HCT116 (cell line): ENCODE data around the gene SAG. TPM values are rescaled to one million over a fixed set of nuclear protein-coding genes. Genes with fewer than 3 reads are reported as not detected.

Source experiments
- ATAC-seq: fragments of 200-7000 bp; cut with Tn5 transposase; 2 replicates; pipeline ENCODE4 v1.9.1; 2020; ENCODE audit warnings: mild to moderate bottlenecking, moderate library complexity
- BruUV-seq: library from RNA; stranded (reverse); fragments of 400-500 nt; replicated peaks from 2 replicates; lab custom pipeline; 2021; lab: Mats Ljungman, UMichigan
- CTCF ChIA-PET: fragments of 300-600 bp; sonication (Branson Sonifier 250); formaldehyde crosslinking; loops from one replicate; lab custom pipeline; 2021; ENCODE audit warnings: antibody characterized with exemption; lab: Charles Lee
- POLR2A ChIA-PET: fragments of 300-600, 350-600 bp; sonication (Branson Sonifier 250); formaldehyde crosslinking; loops from one replicate; lab custom pipeline; 2021; ENCODE audit warnings: antibody characterized with exemption; lab: Charles Lee
- RAD21 ChIA-PET, 2 experiments: fragments of 300-600 bp; sonication (Branson Sonifier 250); formaldehyde crosslinking; loops; one replicate each; lab custom pipeline; 2023; ENCODE audit warnings: low total read pairs in 2 of 2; ENCODE audit not compliant: uncharacterized antibody in 2 of 2, unreplicated experiment in 2 of 2, low non-redundant PET in 1 of 2; lab: Charles Lee
- DNase-seq: peaks from one replicate; pipeline ENCODE4 v3.0.0-alpha.2; 2010; ENCODE audit warnings: low read depth, low spot score
- H2AFZ ChIP-seq: fragments of 200-600 bp; shearing (Covaris generic), sonication (generic); 2 replicates; pipeline ENCODE4 v1.6.1; 2017; ENCODE audit warnings: low read depth, mixed run types, mixed read lengths, antibody characterized with exemption, low read length; ENCODE audit not compliant: poor library complexity, severe bottlenecking
- H3K27ac ChIP-seq: 2 replicates; pipeline ENCODE4 v1.5.1; 2012; ENCODE audit warnings: low read depth, low read length
- H3K27me3 ChIP-seq: fragments of 200-600 bp; sonication (generic); 2 replicates; pipeline ENCODE4 v1.6.1; 2016; ENCODE audit warnings: mixed run types, low read length, mixed read lengths; ENCODE audit not compliant: insufficient read depth
- H3K36me3 ChIP-seq, 2 experiments: fragments of 200-500 bp in 1 of 2; fragments of 200-600 bp in 1 of 2; sonication (Bioruptor generic) in 1 of 2; sonication (generic) in 1 of 2; 2 replicates each; pipeline versions ENCODE4 v1.5.1 to v1.6.1; 2014 to 2016; ENCODE audit warnings: low read length in 2 of 2, inconsistent platforms in 1 of 2, mixed read lengths in 1 of 2, mixed run types in 1 of 2; ENCODE audit not compliant: insufficient read depth in 2 of 2, control insufficient read depth in 1 of 2
- H3K4me1 ChIP-seq, 2 experiments: fragments of 200-600 bp in 1 of 2; sonication (generic) in 1 of 2; 2 replicates each; pipeline versions ENCODE4 v1.5.1 to v1.6.1; 2012 to 2017; ENCODE audit warnings: low read length in 2 of 2, inconsistent platforms in 1 of 2, mild to moderate bottlenecking in 1 of 2, mixed read lengths in 1 of 2, mixed run types in 1 of 2, moderate library complexity in 1 of 2; ENCODE audit not compliant: insufficient read depth in 2 of 2, control insufficient read depth in 1 of 2
- H3K4me2 ChIP-seq: fragments of 200-600 bp; sonication (generic); 2 replicates; pipeline ENCODE4 v1.6.1; 2017; ENCODE audit warnings: mixed run types, low read length, mixed read lengths
- H3K4me3 ChIP-seq, 2 experiments: fragments of 200-600 bp in 1 of 2; sonication (generic) in 1 of 2; replicated peaks in 1 of 2; 2 replicates each; pipeline ENCODE4 v1.5.1; 2011 to 2016; ENCODE audit warnings: low read length in 2 of 2, control low read depth in 1 of 2, low read depth in 1 of 2, mild to moderate bottlenecking in 1 of 2, mixed read lengths in 1 of 2, mixed run types in 1 of 2
- H3K79me2 ChIP-seq: fragments of 200-600 bp; sonication (generic); 2 replicates; pipeline ENCODE4 v1.6.1; 2017; ENCODE audit warnings: mild to moderate bottlenecking, mixed run types, low read length, moderate library complexity, mixed read lengths; ENCODE audit not compliant: insufficient read depth
- H3K9ac ChIP-seq: fragments of 200-600 bp; sonication (generic); 2 replicates; pipeline ENCODE4 v1.6.1; 2016; ENCODE audit warnings: low read length, mixed read lengths
- H3K9me2 ChIP-seq: fragments of 200-600 bp; sonication (generic), shearing (Covaris generic); 2 replicates; pipeline ENCODE4 v1.6.1; 2017; ENCODE audit warnings: mixed run types, mild to moderate bottlenecking, moderate library complexity; ENCODE audit not compliant: insufficient read depth
- H3K9me3 ChIP-seq, 2 experiments: fragments of 200-500 bp in 1 of 2; fragments of 200-600 bp in 1 of 2; sonication (Bioruptor generic) in 1 of 2; sonication (generic) in 1 of 2; 2 replicates each; pipeline ENCODE4 v1.6.1; 2014 to 2017; ENCODE audit warnings: low read length in 2 of 2, mixed read lengths in 2 of 2, inconsistent platforms in 1 of 2, low read depth in 1 of 2, mild to moderate bottlenecking in 1 of 2, mixed run types in 1 of 2, moderate library complexity in 1 of 2; ENCODE audit not compliant: control insufficient read depth in 1 of 2, insufficient read depth in 1 of 2
- H4K20me1 ChIP-seq: fragments of 200-600 bp; sonication (generic), shearing (Covaris generic); 2 replicates; pipeline ENCODE4 v1.6.1; 2017; ENCODE audit warnings: mixed run types, mild to moderate bottlenecking, moderate library complexity; ENCODE audit not compliant: insufficient read depth
- CBX3 ChIP-seq: IDR thresholded peaks from 2 replicates; pipeline ENCODE4 v1.6.1; 2012; ENCODE audit warnings: low read depth
- CEBPB ChIP-seq: IDR thresholded peaks from 2 replicates; pipeline ENCODE4 v1.6.1; 2012; ENCODE audit warnings: low read depth
- EGR1 ChIP-seq: IDR thresholded peaks from 2 replicates; pipeline ENCODE4 v1.6.1; 2012; ENCODE audit warnings: low read depth
- ELF1 ChIP-seq: IDR thresholded peaks from 2 replicates; pipeline ENCODE4 v1.6.1; 2012; ENCODE audit warnings: low read depth, borderline replicate concordance
- EZH2 ChIP-seq: fragments of 200-600 bp; sonication (generic); IDR thresholded peaks from 2 replicates; pipeline ENCODE4 v1.6.1; 2017; ENCODE audit warnings: antibody characterized with exemption, mixed run types
- FOSL1 ChIP-seq: IDR thresholded peaks from 2 replicates; pipeline ENCODE4 v1.6.1; 2012; ENCODE audit warnings: low read depth
- POLR2A ChIP-seq: IDR thresholded peaks from 2 replicates; pipeline ENCODE4 v1.7.0; 2011; ENCODE audit warnings: borderline replicate concordance; ENCODE audit not compliant: insufficient read depth, insufficient read length; ENCODE audit errors: extremely low read depth
- POLR2AphosphoS5 ChIP-seq: IDR thresholded peaks from 2 replicates; pipeline ENCODE4 v1.6.1; 2011; ENCODE audit warnings: mild to moderate bottlenecking, low read depth, low read length, moderate library complexity
- SIN3A ChIP-seq: IDR thresholded peaks from 2 replicates; pipeline ENCODE4 v1.6.1; 2012; ENCODE audit warnings: low read depth
- SP1 ChIP-seq: IDR thresholded peaks from 2 replicates; pipeline ENCODE4 v1.6.1; 2012; ENCODE audit warnings: low read depth
- SRF ChIP-seq: IDR thresholded peaks from 2 replicates; pipeline ENCODE4 v1.6.1; 2012; ENCODE audit warnings: low read depth
- TCF7L2 ChIP-seq: IDR thresholded peaks from 2 replicates; pipeline ENCODE4 v1.7.0; 2011; ENCODE audit warnings: borderline replicate concordance, inconsistent platforms; ENCODE audit not compliant: insufficient read depth, insufficient read length; ENCODE audit errors: extremely low read depth
- intact Hi-C: fragments of 100-400 bp; cut with micrococcal nuclease; formaldehyde crosslinking; loops from 2 replicates; pipeline ENCODE4 v1.10.0; 2022
- total RNA-seq: library from RNA; stranded (reverse); gene quantifications from one replicate; pipeline ENCODE4 v1.2.1, GENCODE V29; 2021; ENCODE audit not compliant: unreplicated experiment
- TF ChIP-seq, protein P1 (sequence below), 3 experiments: fragments of 200-600 bp in 1 of 3; sonication (generic) in 1 of 3; IDR thresholded peaks in 2 of 3; conservative IDR thresholded peaks in 1 of 3; 2 replicates each; pipeline ENCODE4 v1.5.1; 2012 to 2017; ENCODE audit warnings: low read depth in 2 of 3, low read length in 2 of 3, antibody characterized with exemption in 1 of 3, borderline replicate concordance in 1 of 3, control low read depth in 1 of 3, mild to moderate bottlenecking in 1 of 3, mixed read lengths in 1 of 3, mixed run types in 1 of 3, moderate library complexity in 1 of 3; ENCODE audit not compliant: insufficient read depth in 1 of 3
- TF ChIP-seq, protein P2 (sequence below): IDR thresholded peaks from 2 replicates; pipeline ENCODE4 v1.6.1; 2012
- TF ChIP-seq, protein P3 (sequence below): IDR thresholded peaks from 2 replicates; pipeline ENCODE4 v1.6.1; 2011; ENCODE audit warnings: mild to moderate bottlenecking, low read length, moderate library complexity; ENCODE audit not compliant: insufficient replicate concordance; ENCODE audit errors: extremely low read depth
- TF ChIP-seq, protein P4 (sequence below): IDR thresholded peaks from 2 replicates; pipeline ENCODE4 v1.6.1; 2012

SAG gene
- total RNA-seq, 1 experiment from 2014 or later = not detected

DNA sequence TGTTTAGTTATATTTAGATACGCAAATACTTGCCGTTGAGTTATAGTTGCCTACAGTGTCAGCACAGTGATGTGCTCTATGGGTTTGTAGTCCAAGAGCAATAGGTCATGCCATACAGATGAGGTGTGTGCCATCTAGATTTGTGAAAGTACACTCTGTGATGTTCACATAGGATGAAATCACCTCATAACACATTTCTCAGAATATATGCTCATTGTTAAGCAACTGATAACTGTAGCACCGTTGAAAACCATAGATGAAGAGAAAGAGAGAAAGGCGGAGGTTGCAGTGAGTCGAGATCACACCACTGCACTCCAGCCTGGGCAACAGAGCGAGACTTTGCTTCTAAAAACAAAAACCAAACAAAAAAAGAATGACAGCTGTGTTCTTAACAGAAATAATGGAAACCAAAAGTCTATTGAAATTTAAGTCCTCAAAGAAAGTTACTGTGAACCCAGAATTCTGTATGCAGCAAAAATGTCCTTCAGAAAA lies 56.2 kb downstream of the SAG start:
- ATAC-seq = no peak
- H2AFZ ChIP-seq = no peak overlapping the region
- no peak for DNase-seq
- H3K4me3 ChIP-seq = no peak overlapping the region
- peaks cover 79% of the 10 kb centered on the region for H3K79me2 ChIP-seq
- no peaks in the 10 kb centered on the region for H3K9me3 ChIP-seq
- H3K9me2 ChIP-seq = no peaks in the 10 kb centered on the region
- no peak overlapping the region for H3K9ac ChIP-seq
- intact Hi-C loops = no loop called here
- no peaks in the 10 kb centered on the region for H4K20me1 ChIP-seq
- ChIA-PET RAD21 (no interaction called here), POLR2A (no interaction called here), CTCF (interaction anchor here (1.9 kb wide), 1 partner anchor 10 kb away, joined by 6 read pairs; no protein-coding TSS in a partner anchor)
- H3K36me3 ChIP-seq = 0 out of 4 replicates have a peak, but pooled peaks cover 0 to 4% of the 10 kb centered on the region in 2 experiments
- H3K27ac ChIP-seq = no peak overlapping the region
- no TSS peak for BruUV-seq
- no peaks in the 10 kb centered on the region for H3K4me1 ChIP-seq
- no peak overlapping the region for H3K4me2 ChIP-seq
- TF ChIP-seq CBX3 = no peak
- TF ChIP-seq EZH2 = no peak
- TF ChIP-seq EGR1 = no peak
- no peak for TF ChIP-seq POLR2A
- H3K27me3 ChIP-seq = no peaks in the 10 kb centered on the region

DNA sequence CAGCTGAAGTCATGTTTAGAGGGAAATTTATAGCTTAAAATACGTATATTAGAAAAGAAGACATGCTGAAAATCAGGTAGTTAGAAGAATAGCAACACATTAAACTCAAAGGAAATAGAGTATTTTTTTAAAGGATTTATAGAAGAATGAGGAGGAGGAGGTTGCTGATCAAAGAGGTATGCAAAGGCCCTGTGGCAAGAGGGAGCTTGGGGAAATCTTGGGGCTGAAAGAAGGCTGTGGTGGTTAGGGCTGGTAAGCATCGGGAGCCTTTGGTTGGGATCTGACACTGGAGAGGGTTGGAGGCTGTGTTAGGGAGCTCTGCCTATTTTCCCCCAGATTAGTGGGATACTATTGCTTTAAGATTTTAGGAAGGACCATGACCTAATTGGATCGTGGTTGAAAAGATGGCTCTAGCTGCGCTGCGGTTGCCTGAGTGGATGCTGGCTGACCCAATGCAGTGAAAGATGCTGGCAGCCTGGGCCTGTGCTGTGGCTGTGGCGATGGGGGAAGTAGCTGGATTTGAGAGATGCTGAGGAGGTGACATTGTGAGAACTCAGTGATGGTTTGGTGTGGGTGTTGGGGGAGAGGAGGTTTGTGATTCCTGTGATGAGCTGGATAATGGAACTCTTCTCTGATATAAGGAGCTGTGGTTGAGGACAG lies 58.4 kb downstream of the SAG start:
- Histone ChIP-seq H3K4me2 (no peak overlapping the region), H3K4me3 (no peak overlapping the region), H3K9me2 (no peaks in the 10 kb centered on the region), H3K9me3 (no peaks in the 10 kb centered on the region), H3K27ac (no peak overlapping the region), H3K9ac (no peak overlapping the region), H4K20me1 (no peaks in the 10 kb centered on the region), H3K79me2 (peaks cover 78% of the 10 kb centered on the region), H3K36me3 (0 out of 4 replicates have a peak, but pooled peaks cover 0 to 4% of the 10 kb centered on the region in 2 experiments), H2AFZ (no peak overlapping the region), H3K4me1 (no peaks in the 10 kb centered on the region), H3K27me3 (no peaks in the 10 kb centered on the region)
- DNase-seq = no peak
- intact Hi-C loops = no loop called here
- POLR2A ChIA-PET = no interaction called here
- TF ChIP-seq, protein P1, sequence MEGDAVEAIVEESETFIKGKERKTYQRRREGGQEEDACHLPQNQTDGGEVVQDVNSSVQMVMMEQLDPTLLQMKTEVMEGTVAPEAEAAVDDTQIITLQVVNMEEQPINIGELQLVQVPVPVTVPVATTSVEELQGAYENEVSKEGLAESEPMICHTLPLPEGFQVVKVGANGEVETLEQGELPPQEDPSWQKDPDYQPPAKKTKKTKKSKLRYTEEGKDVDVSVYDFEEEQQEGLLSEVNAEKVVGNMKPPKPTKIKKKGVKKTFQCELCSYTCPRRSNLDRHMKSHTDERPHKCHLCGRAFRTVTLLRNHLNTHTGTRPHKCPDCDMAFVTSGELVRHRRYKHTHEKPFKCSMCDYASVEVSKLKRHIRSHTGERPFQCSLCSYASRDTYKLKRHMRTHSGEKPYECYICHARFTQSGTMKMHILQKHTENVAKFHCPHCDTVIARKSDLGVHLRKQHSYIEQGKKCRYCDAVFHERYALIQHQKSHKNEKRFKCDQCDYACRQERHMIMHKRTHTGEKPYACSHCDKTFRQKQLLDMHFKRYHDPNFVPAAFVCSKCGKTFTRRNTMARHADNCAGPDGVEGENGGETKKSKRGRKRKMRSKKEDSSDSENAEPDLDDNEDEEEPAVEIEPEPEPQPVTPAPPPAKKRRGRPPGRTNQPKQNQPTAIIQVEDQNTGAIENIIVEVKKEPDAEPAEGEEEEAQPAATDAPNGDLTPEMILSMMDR (IDR thresholded peaks at IDR 0.05 in 2 of 3, conservative IDR thresholded peaks at IDR 0.05 in 1 of 3; ENCODE audit: borderline replicate concordance in 1 of 3, insufficient read depth in 1 of 3, low read depth in 2 of 3, low read length in 2 of 3) = no peak
- no peak for TF ChIP-seq SP1
- TF ChIP-seq ELF1 = no peak
- no peak for TF ChIP-seq POLR2AphosphoS5
- TF ChIP-seq POLR2A = no peak
- TF ChIP-seq SRF = no peak
- TF ChIP-seq, protein P2, sequence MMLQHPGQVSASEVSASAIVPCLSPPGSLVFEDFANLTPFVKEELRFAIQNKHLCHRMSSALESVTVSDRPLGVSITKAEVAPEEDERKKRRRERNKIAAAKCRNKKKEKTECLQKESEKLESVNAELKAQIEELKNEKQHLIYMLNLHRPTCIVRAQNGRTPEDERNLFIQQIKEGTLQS = no peak
- TF ChIP-seq CBX3 = no peak
- TF ChIP-seq SIN3A = no peak
- no peak for TF ChIP-seq TCF7L2
- TF ChIP-seq, protein P3, sequence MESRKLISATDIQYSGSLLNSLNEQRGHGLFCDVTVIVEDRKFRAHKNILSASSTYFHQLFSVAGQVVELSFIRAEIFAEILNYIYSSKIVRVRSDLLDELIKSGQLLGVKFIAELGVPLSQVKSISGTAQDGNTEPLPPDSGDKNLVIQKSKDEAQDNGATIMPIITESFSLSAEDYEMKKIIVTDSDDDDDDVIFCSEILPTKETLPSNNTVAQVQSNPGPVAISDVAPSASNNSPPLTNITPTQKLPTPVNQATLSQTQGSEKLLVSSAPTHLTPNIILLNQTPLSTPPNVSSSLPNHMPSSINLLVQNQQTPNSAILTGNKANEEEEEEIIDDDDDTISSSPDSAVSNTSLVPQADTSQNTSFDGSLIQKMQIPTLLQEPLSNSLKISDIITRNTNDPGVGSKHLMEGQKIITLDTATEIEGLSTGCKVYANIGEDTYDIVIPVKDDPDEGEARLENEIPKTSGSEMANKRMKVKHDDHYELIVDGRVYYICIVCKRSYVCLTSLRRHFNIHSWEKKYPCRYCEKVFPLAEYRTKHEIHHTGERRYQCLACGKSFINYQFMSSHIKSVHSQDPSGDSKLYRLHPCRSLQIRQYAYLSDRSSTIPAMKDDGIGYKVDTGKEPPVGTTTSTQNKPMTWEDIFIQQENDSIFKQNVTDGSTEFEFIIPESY = no peak
- no peak for TF ChIP-seq FOSL1
- no peak for TF ChIP-seq CEBPB
- TF ChIP-seq, protein P4, sequence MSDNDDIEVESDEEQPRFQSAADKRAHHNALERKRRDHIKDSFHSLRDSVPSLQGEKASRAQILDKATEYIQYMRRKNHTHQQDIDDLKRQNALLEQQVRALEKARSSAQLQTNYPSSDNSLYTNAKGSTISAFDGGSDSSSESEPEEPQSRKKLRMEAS = no peak
- no peak for ATAC-seq
- CTCF ChIA-PET = no interaction called here
- BruUV-seq = no TSS peak
- RAD21 ChIA-PET = no interaction called here
